ENCODE results near the gene OLIG1. TPM values are rescaled to one million over a fixed set of nuclear protein-coding genes. Genes with fewer than 3 reads are reported as not detected.

Gene OLIG1
- total and polyA plus RNA-seq, 10 of the 15 experiments (the other 5 are each of a cell fraction or from before 2014, with no cell fraction given), result not detected

DNA sequence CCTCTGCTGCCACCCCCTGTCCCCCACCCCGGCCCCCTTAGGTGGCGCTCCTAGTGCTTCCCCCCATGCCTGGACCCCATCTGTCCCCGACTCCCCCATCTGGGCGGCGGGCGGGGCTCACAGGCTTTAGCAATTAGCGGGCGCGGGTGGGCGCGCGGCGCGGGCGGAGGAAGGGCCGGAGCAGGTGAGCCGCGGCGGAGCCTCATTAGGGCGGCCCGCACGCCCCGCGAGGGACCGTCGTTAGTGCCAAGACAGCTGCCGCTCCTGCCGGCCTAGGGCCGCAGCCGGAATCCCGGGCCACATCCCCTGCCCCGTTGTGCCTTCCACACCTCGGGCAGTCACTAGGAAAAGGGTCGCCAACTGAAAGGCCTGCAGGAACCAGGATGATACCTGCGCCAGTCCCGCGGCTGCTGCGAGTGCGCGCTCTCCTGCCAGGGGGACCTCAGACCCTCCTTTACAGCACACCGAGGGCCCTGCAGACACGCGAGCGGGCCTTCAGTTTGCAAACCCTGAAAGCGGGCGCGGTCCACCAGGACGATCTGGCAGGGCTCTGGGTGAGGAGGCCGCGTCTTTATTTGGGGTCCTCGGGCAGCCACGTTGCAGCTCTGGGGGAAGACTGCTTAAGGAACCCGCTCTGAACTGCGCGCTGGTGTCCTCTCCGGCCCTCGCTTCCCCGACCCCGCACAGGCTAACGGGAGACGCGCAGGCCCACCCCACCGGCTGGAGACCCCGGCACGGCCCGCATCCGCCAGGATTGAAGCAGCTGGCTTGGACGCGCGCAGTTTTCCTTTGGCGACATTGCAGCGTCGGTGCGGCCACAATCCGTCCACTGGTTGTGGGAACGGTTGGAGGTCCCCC lies 36.6 kb upstream of the OLIG1 start:
- WGBS (ENCODE audit: insufficient coverage, insufficient replicate concordance, low lambda C conversion rate, missing lambda C conversion rate), result 73% methylated on average over 57 of the region's 76 CpGs
- in situ Hi-C loops (cut with MboI), result no loop called here
- ATAC-seq (no peak), DNase-seq (ENCODE audit: low read depth, low spot score) (no peak), FAIRE-seq (no peak)
- Histone ChIP-seq H4K20me1 (ENCODE audit: control insufficient read depth, insufficient read depth) (no peaks in the 10 kb centered on the region), H3K4me1 (ENCODE audit: control insufficient read depth, insufficient read depth, low read length) (no peaks in the 10 kb centered on the region), H3K9me3 (replicated peaks; ENCODE audit: control insufficient read depth, insufficient read depth, low read length) (no peaks in the 10 kb centered on the region), H3K79me2 (ENCODE audit: control insufficient read depth, insufficient read depth, low read length) (no peaks in the 10 kb centered on the region), H3K4me3 (no peak overlapping the region), H3K27ac (ENCODE audit: control insufficient read depth, insufficient read depth) (no peak overlapping the region), H2AFZ (ENCODE audit: control insufficient read depth, low read depth, low read length) (no peak overlapping the region), H3K27me3 (replicated peaks in 1 of 2; ENCODE audit: control insufficient read depth in 2 of 2, insufficient read depth in 2 of 2, low read length in 1 of 2) (peaks cover 6 to 11% of the 10 kb centered on the region in 2 experiments; a peak in 3 of 4 replicates), H3K9ac (ENCODE audit: control insufficient read depth, insufficient read depth, low read length) (no peak overlapping the region), H3K4me2 (ENCODE audit: control insufficient read depth, insufficient read depth) (no peak overlapping the region), H3K36me3 (ENCODE audit: control insufficient read depth in 2 of 2, insufficient read depth in 2 of 2, low read length in 1 of 2) (no peaks in the 10 kb centered on the region)
- BruUV-seq (replicated peaks), result no TSS peak
- ChIA-PET RAD21 (ENCODE audit: unreplicated experiment) (no interaction called here), POLR2A (no interaction called here), CTCF (interaction anchor here (0.6 kb wide), 1 partner anchor 94 kb away, joined by 3 read pairs; no protein-coding TSS in a partner anchor), SMC1A (ENCODE audit: uncharacterized antibody, unreplicated experiment) (no interaction called here)
- TF ChIP-seq TCF7 (IDR thresholded peaks at IDR 0.05; ENCODE audit: borderline replicate concordance) (no peak), IKZF2 (IDR thresholded peaks at IDR 0.05) (no peak), FOS (IDR thresholded peaks at IDR 0.05; ENCODE audit: borderline replicate concordance, extremely low read depth, insufficient read length) (no peak), MTA2 (IDR thresholded peaks at IDR 0.05; ENCODE audit: low read depth) (no peak), JUNB (IDR thresholded peaks at IDR 0.05) (no peak), PAX8 (IDR thresholded peaks at IDR 0.05) (no peak), BACH1 (IDR thresholded peaks at IDR 0.05; ENCODE audit: borderline replicate concordance) (no peak), DPF2 (IDR thresholded peaks at IDR 0.05) (no peak), CBX5 (IDR thresholded peaks at IDR 0.05; ENCODE audit: low read depth) (no peak), SMAD5 (IDR thresholded peaks at IDR 0.05; ENCODE audit: low read depth) (no peak)
- TF ChIP-seq, protein P1, sequence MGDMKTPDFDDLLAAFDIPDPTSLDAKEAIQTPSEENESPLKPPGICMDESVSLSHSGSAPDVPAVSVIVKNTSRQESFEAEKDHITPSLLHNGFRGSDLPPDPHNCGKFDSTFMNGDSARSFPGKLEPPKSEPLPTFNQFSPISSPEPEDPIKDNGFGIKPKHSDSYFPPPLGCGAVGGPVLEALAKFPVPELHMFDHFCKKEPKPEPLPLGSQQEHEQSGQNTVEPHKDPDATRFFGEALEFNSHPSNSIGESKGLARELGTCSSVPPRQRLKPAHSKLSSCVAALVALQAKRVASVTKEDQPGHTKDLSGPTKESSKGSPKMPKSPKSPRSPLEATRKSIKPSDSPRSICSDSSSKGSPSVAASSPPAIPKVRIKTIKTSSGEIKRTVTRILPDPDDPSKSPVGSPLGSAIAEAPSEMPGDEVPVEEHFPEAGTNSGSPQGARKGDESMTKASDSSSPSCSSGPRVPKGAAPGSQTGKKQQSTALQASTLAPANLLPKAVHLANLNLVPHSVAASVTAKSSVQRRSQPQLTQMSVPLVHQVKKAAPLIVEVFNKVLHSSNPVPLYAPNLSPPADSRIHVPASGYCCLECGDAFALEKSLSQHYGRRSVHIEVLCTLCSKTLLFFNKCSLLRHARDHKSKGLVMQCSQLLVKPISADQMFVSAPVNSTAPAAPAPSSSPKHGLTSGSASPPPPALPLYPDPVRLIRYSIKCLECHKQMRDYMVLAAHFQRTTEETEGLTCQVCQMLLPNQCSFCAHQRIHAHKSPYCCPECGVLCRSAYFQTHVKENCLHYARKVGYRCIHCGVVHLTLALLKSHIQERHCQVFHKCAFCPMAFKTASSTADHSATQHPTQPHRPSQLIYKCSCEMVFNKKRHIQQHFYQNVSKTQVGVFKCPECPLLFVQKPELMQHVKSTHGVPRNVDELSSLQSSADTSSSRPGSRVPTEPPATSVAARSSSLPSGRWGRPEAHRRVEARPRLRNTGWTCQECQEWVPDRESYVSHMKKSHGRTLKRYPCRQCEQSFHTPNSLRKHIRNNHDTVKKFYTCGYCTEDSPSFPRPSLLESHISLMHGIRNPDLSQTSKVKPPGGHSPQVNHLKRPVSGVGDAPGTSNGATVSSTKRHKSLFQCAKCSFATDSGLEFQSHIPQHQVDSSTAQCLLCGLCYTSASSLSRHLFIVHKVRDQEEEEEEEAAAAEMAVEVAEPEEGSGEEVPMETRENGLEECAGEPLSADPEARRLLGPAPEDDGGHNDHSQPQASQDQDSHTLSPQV (IDR thresholded peaks at IDR 0.05), result no peak
- TF ChIP-seq, protein P2, sequence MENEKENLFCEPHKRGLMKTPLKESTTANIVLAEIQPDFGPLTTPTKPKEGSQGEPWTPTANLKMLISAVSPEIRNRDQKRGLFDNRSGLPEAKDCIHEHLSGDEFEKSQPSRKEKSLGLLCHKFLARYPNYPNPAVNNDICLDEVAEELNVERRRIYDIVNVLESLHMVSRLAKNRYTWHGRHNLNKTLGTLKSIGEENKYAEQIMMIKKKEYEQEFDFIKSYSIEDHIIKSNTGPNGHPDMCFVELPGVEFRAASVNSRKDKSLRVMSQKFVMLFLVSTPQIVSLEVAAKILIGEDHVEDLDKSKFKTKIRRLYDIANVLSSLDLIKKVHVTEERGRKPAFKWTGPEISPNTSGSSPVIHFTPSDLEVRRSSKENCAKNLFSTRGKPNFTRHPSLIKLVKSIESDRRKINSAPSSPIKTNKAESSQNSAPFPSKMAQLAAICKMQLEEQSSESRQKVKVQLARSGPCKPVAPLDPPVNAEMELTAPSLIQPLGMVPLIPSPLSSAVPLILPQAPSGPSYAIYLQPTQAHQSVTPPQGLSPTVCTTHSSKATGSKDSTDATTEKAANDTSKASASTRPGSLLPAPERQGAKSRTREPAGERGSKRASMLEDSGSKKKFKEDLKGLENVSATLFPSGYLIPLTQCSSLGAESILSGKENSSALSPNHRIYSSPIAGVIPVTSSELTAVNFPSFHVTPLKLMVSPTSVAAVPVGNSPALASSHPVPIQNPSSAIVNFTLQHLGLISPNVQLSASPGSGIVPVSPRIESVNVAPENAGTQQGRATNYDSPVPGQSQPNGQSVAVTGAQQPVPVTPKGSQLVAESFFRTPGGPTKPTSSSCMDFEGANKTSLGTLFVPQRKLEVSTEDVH (IDR thresholded peaks at IDR 0.05; ENCODE audit: low read depth, partially characterized antibody), result no peak
- TF ChIP-seq, protein P3, sequence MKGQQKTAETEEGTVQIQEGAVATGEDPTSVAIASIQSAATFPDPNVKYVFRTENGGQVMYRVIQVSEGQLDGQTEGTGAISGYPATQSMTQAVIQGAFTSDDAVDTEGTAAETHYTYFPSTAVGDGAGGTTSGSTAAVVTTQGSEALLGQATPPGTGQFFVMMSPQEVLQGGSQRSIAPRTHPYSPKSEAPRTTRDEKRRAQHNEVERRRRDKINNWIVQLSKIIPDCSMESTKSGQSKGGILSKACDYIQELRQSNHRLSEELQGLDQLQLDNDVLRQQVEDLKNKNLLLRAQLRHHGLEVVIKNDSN (IDR thresholded peaks at IDR 0.05; ENCODE audit: borderline replicate concordance, extremely low read length, insufficient read depth, low read depth, low read length), result no peak
- intact Hi-C loops (cut with micrococcal nuclease; ENCODE audit: unreplicated experiment), result no loop called here
